ENCODE data around the gene EPB41L4B. TPM values are rescaled to one million over a fixed set of nuclear protein-coding genes. Genes with fewer than 3 reads are reported as not detected.

The EPB41L4B gene
- total and polyA plus RNA-seq, 3 donors from 2014 or later, result 10.9 to 14.5 (median 14.3) TPM

DNA sequence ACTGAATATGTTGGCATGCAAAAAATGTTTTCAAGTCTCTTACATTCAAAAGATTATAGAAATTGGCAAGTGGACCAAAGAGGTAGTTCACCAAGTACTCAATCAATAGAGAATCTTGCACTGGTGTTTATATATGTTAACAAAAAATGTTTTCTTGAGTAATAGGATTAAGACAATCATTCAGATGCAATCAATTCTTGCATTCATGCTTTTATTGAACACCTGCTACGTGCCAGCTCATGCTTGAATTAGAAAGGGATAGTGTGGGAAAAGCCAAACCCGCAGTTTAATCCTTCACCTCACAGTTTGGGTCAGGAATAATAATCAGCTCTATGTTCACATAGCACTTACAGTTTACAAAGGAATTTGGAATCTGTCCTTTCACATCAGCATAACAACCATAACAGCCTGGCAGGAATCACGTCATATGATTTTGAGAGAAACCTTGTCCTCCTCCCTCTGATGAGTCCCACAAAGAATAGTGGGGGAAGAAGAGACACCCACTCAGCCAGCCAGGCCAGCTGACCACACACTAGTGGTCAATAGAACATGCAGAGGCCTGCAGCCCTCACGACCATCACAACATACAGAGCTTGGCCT is 117.0 kb downstream of the EPB41L4B start:
- intact Hi-C loops (cut with DNase I; ENCODE audit: low total_unique reads), result no loop called here
- TF ChIP-seq, protein P1, sequence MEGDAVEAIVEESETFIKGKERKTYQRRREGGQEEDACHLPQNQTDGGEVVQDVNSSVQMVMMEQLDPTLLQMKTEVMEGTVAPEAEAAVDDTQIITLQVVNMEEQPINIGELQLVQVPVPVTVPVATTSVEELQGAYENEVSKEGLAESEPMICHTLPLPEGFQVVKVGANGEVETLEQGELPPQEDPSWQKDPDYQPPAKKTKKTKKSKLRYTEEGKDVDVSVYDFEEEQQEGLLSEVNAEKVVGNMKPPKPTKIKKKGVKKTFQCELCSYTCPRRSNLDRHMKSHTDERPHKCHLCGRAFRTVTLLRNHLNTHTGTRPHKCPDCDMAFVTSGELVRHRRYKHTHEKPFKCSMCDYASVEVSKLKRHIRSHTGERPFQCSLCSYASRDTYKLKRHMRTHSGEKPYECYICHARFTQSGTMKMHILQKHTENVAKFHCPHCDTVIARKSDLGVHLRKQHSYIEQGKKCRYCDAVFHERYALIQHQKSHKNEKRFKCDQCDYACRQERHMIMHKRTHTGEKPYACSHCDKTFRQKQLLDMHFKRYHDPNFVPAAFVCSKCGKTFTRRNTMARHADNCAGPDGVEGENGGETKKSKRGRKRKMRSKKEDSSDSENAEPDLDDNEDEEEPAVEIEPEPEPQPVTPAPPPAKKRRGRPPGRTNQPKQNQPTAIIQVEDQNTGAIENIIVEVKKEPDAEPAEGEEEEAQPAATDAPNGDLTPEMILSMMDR (IDR thresholded peaks at IDR 0.05), result no peak
- no peak for TF ChIP-seq POLR2A (IDR thresholded peaks at IDR 0.05)
- Histone ChIP-seq H3K27me3 (no peaks in the 10 kb centered on the region), H3K36me3 (ENCODE audit: low read depth, missing control alignments) (no peaks in the 10 kb centered on the region), H3K27ac (no peak overlapping the region), H3K9me3 (no peaks in the 10 kb centered on the region), H3K4me3 (no peak overlapping the region), H3K4me1 (no peaks in the 10 kb centered on the region)
- 92 to 97% methylated on average over 4 of the region's 4 CpGs for WGBS, 2 donors
- no peak for DNase-seq

DNA sequence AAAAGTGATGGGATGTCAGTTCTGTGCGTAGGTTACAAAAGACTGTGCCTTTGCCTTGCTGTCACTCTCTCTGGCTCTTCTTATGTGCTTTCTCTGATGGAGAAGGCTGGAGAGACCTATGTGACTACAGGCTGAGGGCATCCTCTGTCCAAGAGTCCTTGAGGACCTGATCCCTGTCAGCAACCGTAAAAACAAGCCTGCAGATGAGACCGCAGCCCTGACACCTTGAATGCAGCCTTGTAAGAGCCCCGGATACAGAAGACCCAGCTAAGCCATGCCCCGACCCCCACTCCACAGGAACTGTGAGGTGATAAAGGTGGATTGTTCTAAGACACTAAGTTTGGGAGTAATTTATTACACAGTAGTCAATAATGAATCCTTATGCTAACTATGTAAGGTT is 121.2 kb downstream of the EPB41L4B start:
- H3K27me3 ChIP-seq, result no peaks in the 10 kb centered on the region
- WGBS, 2 donors, result 83 to 91% methylated on average over 5 of the region's 5 CpGs

DNA sequence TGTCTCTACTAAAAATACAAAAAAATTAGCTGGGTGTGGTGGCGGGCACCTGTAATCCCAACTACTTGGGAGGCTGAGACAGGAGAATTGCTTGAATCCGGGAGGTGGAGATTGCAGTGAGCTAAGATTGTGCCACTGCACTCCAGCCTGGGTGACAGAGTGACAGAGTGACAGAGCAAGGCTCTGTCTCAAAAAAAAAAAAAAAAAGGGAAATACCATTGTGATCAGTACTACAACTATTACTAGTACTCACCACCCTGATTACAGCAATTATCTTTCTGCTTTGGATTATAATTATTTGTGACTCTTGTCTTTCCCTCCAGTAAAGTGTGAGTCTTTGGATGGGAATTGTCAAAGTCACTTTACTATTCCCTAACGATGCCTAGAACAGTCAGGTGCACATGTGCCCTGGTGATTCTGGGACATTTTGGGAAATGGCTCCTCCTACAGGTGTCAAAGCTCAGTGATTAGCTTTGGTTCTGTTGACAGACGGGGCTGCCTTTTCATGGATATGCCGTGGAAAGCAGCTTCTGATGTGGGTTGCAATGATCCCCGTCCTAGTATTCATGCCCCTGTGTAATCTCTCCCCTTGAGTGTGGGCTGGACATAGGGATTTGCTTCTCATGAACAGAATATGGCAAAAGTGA is 122.0 kb downstream of the EPB41L4B start:
- Histone ChIP-seq H3K36me3 (ENCODE audit: low read depth, missing control alignments) (no peaks in the 10 kb centered on the region), H3K27ac (no peak overlapping the region), H3K4me3 (no peak overlapping the region), H3K9me3 (no peaks in the 10 kb centered on the region), H3K4me1 (no peaks in the 10 kb centered on the region), H3K27me3 (no peaks in the 10 kb centered on the region)
- no peak for DNase-seq
- WGBS, 2 donors, result 79 to 84% methylated on average over 6 of the region's 6 CpGs
- TF ChIP-seq, protein P1 (IDR thresholded peaks at IDR 0.05), result no peak
- TF ChIP-seq POLR2A (IDR thresholded peaks at IDR 0.05), result no peak
- intact Hi-C loops (cut with DNase I; ENCODE audit: low total_unique reads), result no loop called here

More for the DNA sequence above, 121.2 kb downstream of the EPB41L4B start:
- DNase-seq, result no peak
- Histone ChIP-seq H3K36me3 (ENCODE audit: low read depth, missing control alignments) (no peaks in the 10 kb centered on the region), H3K4me3 (no peak overlapping the region), H3K4me1 (no peaks in the 10 kb centered on the region), H3K9me3 (no peaks in the 10 kb centered on the region), H3K27ac (no peak overlapping the region)
- intact Hi-C loops (cut with DNase I; ENCODE audit: low total_unique reads), result no loop called here
- no peak for TF ChIP-seq POLR2A (IDR thresholded peaks at IDR 0.05)
- TF ChIP-seq, protein P1 (IDR thresholded peaks at IDR 0.05), result no peak

DNA sequence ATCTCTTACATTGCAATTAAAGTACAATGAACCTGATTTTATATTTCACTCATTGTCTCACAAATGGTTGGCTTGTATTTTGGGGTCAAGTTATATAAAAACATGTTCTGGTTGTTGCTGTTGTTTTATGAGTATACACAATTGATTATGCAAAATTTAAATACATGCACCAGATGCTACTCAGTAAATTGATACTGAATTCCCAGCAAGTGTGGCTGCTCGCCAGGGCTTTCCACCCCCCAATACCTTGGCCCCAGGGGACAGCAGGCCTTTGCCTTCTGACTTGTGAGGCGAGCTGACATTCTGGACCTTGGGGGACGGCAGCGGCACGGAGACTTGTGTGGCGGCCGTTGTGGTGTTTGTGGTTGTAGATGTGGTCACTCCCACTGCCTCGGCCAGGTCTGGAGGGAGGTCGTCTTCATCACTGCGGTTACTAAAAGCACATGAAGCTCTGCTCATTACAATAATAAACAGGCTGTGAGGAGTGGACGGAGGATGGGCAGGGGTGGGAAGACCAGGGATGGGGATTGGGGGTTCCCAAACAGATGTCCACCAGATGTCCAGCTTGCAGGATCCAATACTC is 126.8 kb downstream of the EPB41L4B start:
- intact Hi-C loops (cut with DNase I; ENCODE audit: low total_unique reads), result no loop called here

More for the DNA sequence above, 126.8 kb downstream of the EPB41L4B start:
- no peak for DNase-seq
- Histone ChIP-seq H3K4me3 (no peak overlapping the region), H3K36me3 (ENCODE audit: low read depth, missing control alignments) (no peaks in the 10 kb centered on the region), H3K9me3 (no peaks in the 10 kb centered on the region), H3K27me3 (no peaks in the 10 kb centered on the region), H3K4me1 (no peaks in the 10 kb centered on the region), H3K27ac (no peak overlapping the region)
- 79 to 80% methylated on average over 11 of the region's 11 CpGs for WGBS, 2 donors
- no peak for TF ChIP-seq POLR2A (IDR thresholded peaks at IDR 0.05)
- TF ChIP-seq, protein P1 (IDR thresholded peaks at IDR 0.05), result no peak
